ENCODE results near the gene BLOC1S5. TPM values are rescaled to one million over a fixed set of nuclear protein-coding genes. Genes with fewer than 3 reads are reported as not detected.

Gene BLOC1S5
- total RNA-seq, 1 donor from 2014 or later: 19.7 TPM

- Mint-ChIP-seq H3K36me3 (no peaks in the 10 kb centered on the region), H3K4me3 (no peak overlapping the region), H3K9me3 (no peaks in the 10 kb centered on the region), H3K4me1 (peaks cover 5% of the 10 kb centered on the region), H3K27ac (no peak overlapping the region), H3K27me3 (ENCODE audit: low read depth) (no peaks in the 10 kb centered on the region)
- no peak for TF ChIP-seq CTCF (IDR thresholded peaks at IDR 0.05; ENCODE audit: unreplicated experiment)
- DNase-seq (ENCODE audit: low spot score in 2 of 2, unreplicated experiment in 2 of 2): no peak
Observed at GRCh38 chr6:8005136-8005535, 59.1 kb downstream of the BLOC1S5 start.

DNA sequence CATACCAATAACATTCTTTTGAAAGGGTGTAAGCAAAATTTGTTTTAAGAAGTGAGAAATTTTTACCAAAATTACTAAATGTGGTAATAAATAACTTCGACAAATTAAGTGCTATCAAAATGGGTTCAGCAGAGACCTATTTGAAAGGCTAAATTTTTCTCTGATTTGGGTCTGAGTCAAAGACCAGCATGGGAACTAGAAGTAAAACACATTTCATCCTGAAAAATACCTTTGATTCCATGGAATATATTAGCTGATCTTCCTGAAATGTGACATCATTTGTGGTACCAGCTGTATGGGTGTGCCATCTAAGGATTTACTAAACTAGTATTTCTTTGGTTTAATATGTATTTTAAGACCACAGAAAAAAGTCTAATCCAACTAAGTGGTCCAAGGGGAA lies 63.6 kb downstream of the BLOC1S5 start:
- DNase-seq (ENCODE audit: low spot score in 2 of 2, unreplicated experiment in 2 of 2): no peak
- peaks cover 40% of the 10 kb centered on the region for H3K4me1 Mint-ChIP-seq
- H3K9me3 Mint-ChIP-seq: no peaks in the 10 kb centered on the region
- no peak overlapping the region for H3K27ac Mint-ChIP-seq
- no peaks in the 10 kb centered on the region for H3K36me3 Mint-ChIP-seq
- TF ChIP-seq CTCF (IDR thresholded peaks at IDR 0.05; ENCODE audit: unreplicated experiment): no peak
- H3K4me3 Mint-ChIP-seq: no peak overlapping the region
- no peaks in the 10 kb centered on the region for H3K27me3 Mint-ChIP-seq (ENCODE audit: low read depth)

GRCh38 chr6:8000188-8000596 lies 64.0 kb downstream of the BLOC1S5 start:
- H3K27me3 Mint-ChIP-seq (ENCODE audit: low read depth): no peaks in the 10 kb centered on the region

DNA sequence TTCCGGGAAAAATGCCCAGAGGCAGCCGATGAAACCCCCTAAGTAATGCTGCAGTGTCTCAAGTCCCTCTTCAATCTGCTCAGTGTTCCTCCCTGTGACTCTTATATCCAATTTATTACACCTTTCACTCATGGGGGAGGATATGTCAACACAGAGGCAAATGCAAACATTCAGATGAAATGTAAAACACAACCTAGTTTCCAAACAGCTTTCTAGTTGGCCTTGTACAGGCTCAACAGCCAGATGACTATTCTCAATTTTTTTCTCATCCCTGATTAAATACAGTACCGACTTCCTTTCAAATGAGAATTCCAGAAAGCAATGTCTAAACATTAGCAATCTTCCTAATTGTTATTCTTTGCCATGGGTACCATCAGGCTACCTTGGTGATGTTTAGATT lies 65.0 kb downstream of the BLOC1S5 start:
- Mint-ChIP-seq H3K36me3 (no peaks in the 10 kb centered on the region), H3K4me3 (no peak overlapping the region), H3K9me3 (no peaks in the 10 kb centered on the region), H3K27ac (peak overlapping the region; percentile 64), H3K4me1 (peaks cover 40% of the 10 kb centered on the region), H3K27me3 (ENCODE audit: low read depth) (no peaks in the 10 kb centered on the region)
- DNase-seq (ENCODE audit: low spot score in 2 of 2, unreplicated experiment in 2 of 2): no peak
- TF ChIP-seq CTCF (IDR thresholded peaks at IDR 0.05; ENCODE audit: unreplicated experiment): no peak

More at GRCh38 chr6:8000188-8000596, 64.0 kb downstream of the BLOC1S5 start:
- H3K27ac Mint-ChIP-seq: peak overlapping the region; percentile 83
- no peak for DNase-seq (ENCODE audit: low spot score in 2 of 2, unreplicated experiment in 2 of 2)
- H3K36me3 Mint-ChIP-seq: no peaks in the 10 kb centered on the region
- H3K4me3 Mint-ChIP-seq: no peak overlapping the region
- H3K4me1 Mint-ChIP-seq: peaks cover 40% of the 10 kb centered on the region
- H3K9me3 Mint-ChIP-seq: no peaks in the 10 kb centered on the region
- no peak for TF ChIP-seq CTCF (IDR thresholded peaks at IDR 0.05; ENCODE audit: unreplicated experiment)

GRCh38 chr6:7998103-7998725 lies 66.0 kb downstream of the BLOC1S5 start:
- Mint-ChIP-seq H3K4me1 (peaks cover 40% of the 10 kb centered on the region), H3K36me3 (no peaks in the 10 kb centered on the region), H3K27ac (peak overlapping the region; percentile 74), H3K27me3 (ENCODE audit: low read depth) (no peaks in the 10 kb centered on the region), H3K4me3 (no peak overlapping the region), H3K9me3 (no peaks in the 10 kb centered on the region)
- no peak for DNase-seq (ENCODE audit: low spot score in 2 of 2, unreplicated experiment in 2 of 2)
- TF ChIP-seq CTCF (IDR thresholded peaks at IDR 0.05; ENCODE audit: unreplicated experiment): no peak

DNA sequence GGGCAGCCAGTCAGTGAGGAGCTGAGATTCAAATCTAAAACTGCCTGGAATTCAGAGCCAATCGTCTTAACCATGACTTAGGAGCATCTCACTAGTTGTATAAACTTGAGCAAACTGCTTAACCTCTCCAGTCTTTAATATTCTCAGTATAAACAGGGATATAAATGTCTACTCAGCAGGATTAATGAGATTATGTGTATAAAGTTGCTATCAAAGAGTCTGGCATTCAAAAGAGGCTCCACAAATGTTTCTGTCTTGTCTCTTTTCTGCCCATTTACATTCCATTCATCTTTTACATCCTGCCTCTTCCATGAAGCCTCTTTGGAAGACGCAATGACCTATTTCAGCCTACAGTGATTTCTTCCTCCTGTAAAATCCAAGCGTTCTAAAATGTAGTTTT lies 66.9 kb downstream of the BLOC1S5 start:
- TF ChIP-seq CTCF (IDR thresholded peaks at IDR 0.05; ENCODE audit: unreplicated experiment): no peak
- no peak overlapping the region for H3K4me3 Mint-ChIP-seq
- no peak for DNase-seq (ENCODE audit: low spot score in 2 of 2, unreplicated experiment in 2 of 2)
- no peaks in the 10 kb centered on the region for H3K36me3 Mint-ChIP-seq
- no peaks in the 10 kb centered on the region for H3K27me3 Mint-ChIP-seq (ENCODE audit: low read depth)
- peaks cover 47% of the 10 kb centered on the region for H3K4me1 Mint-ChIP-seq
- no peaks in the 10 kb centered on the region for H3K9me3 Mint-ChIP-seq
- H3K27ac Mint-ChIP-seq: peak overlapping the region; percentile 93
